ENCODE results near the gene TP53RK.

The TP53RK gene

GRCh38 chr20:46689082-46689753, at the start of gene TP53RK:
Gene TP53RK, minus strand, starts transcription at chr20:46689444. Its CDS starts 30 bp downstream, at chr20:46689414.
- peak; percentile 100 for DNase-seq (ENCODE audit: low read depth)
- TF ChIP-seq CTCF (conservative IDR thresholded peaks at IDR 0.05; ENCODE audit: low read length) = peak; percentile 20
- peak within 1 kb of the TSS; percentile 82 for H3K4me3 ChIP-seq (ENCODE audit: low read length)

- no peak overlapping the region for H3K4me3 ChIP-seq (ENCODE audit: low read length)
- no peak for TF ChIP-seq CTCF (conservative IDR thresholded peaks at IDR 0.05; ENCODE audit: low read length)
- no peak for DNase-seq (ENCODE audit: low read depth)
Measured at GRCh38 chr20:46735436-46735835, 46.2 kb upstream of the TP53RK start.

GRCh38 chr20:46731770-46732169, 42.5 kb upstream of the TP53RK start:
- TF ChIP-seq CTCF (conservative IDR thresholded peaks at IDR 0.05; ENCODE audit: low read length) = no peak
- DNase-seq (ENCODE audit: low read depth) = no peak
- H3K4me3 ChIP-seq (ENCODE audit: low read length) = no peak overlapping the region

GRCh38 chr20:46725186-46726165, 36.2 kb upstream of the TP53RK start:
- no peak overlapping the region for H3K4me3 ChIP-seq (ENCODE audit: low read length)
- no peak for DNase-seq (ENCODE audit: low read depth)
- no peak for TF ChIP-seq CTCF (conservative IDR thresholded peaks at IDR 0.05; ENCODE audit: low read length)

GRCh38 chr20:46724343-46724959, 35.2 kb upstream of the TP53RK start:
- TF ChIP-seq CTCF (conservative IDR thresholded peaks at IDR 0.05; ENCODE audit: low read length) = no peak
- no peak for DNase-seq (ENCODE audit: low read depth)
- H3K4me3 ChIP-seq (ENCODE audit: low read length) = no peak overlapping the region

GRCh38 chr20:46723039-46723438, 33.8 kb upstream of the TP53RK start:
- TF ChIP-seq CTCF (conservative IDR thresholded peaks at IDR 0.05; ENCODE audit: low read length) = no peak
- DNase-seq (ENCODE audit: low read depth) = no peak
- H3K4me3 ChIP-seq (ENCODE audit: low read length) = no peak overlapping the region
